ENCODE measurements around the gene CACNB1.
A peak's percentile ranks its signal among the peaks of the same experiment; 100 is the strongest.

Gene CACNB1

DNA sequence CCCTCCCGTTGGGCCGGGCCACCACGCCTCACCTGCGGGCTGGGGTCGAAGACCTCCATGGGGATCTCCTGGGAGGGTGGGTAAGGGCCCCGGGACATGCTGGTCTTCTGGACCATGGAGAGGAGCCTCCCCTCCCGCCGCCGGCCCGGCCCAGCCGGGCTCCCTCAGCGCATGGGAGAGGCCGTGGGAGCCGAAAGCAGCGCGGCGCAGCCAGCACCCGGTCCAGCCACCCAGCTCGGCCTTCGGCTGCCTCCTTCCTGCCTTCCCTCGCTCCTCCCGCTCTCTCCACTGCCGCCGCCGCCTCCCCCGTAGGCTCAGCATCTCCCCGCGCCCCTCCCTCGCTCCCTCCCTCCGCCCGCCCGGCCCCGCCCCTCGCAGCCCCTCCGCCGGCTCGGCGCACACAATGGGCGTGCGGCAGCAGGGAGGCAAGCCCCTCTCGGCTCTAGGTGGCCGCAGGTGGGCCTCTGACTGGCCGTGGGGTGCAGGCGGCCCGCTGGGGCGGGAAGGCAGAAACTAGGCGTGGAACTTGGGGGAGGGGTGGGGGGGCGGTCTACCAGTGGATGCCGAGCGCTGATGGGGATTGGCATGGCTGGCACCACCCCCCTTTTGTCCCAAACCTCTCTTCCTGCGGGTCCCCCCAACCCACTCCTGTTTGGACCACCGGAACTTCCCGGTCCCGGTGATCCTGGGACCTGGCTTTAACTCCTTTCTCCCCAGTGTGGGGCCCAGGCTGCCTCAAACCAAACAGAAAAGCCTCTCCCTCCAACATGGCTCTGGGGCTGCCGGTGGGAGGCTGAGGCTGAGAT is at the start of gene CACNB1:
Gene CACNB1, minus strand, starts transcription at position 290 of the 806 bp plus-strand sequence. Its CDS starts 174 bp downstream, at position 116.
- DNase-seq, result peak in 1 of 2 experiments; percentile 67

DNA sequence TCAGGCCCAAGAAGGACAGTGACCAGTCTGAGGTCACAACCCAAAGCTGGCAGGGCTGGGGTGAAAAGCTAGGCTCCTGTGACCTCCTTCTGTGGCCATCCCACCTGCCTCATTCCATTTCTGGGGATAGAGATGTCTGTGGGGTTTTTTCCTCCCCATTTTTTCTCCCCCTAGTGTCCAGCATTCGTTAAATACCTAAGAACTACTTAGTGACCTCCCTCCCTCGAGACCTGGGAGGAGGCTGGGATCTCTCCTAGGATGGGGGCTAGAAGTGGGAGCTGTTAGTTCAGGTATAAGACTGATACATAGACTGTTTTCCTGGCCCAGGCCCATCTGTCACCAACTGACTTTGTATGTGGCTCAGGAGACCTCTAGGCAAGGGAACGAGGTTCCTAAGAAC is 48.8 kb upstream of the CACNB1 start:
- no peak for DNase-seq

DNA sequence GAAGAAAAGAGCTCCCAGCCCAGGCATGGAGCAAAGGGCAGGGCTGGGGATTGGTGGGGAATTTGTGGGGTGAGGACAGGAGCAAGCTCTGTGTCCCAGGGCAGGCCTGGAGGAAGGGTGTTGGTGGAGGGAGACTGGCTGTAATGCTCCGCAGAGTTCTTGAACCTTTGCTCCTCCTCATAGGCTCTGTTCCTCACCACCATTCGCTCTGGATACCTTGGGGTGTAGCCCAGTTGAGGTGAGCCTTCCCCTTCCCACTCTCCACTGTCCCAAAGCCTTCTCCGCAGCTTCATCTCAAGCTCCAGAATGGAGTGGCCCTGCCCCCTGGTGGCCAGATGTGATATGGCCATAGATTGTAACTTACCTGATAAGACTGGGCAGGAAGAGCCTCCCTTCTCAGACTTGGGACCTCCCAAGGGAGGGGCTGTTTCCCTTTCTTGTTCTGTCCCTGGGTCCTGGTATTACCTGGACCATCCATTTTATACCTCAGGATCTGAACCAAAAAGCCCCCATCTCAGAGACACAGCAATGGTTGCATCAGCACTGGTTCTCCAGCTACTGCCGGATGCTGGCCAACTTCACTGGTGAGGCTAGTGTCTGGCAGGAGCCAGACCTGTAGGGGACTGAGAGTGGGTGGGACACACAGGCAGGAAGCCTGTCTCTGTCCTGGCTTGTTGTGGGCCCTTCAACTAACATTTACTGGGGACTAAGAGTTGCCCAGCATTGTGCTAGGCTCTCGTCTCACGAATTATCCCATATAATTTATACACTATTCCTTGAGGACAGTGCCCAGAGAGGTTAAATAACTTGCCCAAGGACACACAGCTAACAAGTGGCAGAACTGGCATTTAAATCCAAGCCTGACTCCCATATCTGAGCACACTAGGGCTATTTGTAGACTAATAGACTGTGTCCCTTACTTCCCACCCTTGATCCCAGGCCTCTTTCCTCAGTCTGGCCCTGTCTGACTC is 47.4 kb upstream of the CACNB1 start:
- peak; percentile 47 to 82 for DNase-seq

DNA sequence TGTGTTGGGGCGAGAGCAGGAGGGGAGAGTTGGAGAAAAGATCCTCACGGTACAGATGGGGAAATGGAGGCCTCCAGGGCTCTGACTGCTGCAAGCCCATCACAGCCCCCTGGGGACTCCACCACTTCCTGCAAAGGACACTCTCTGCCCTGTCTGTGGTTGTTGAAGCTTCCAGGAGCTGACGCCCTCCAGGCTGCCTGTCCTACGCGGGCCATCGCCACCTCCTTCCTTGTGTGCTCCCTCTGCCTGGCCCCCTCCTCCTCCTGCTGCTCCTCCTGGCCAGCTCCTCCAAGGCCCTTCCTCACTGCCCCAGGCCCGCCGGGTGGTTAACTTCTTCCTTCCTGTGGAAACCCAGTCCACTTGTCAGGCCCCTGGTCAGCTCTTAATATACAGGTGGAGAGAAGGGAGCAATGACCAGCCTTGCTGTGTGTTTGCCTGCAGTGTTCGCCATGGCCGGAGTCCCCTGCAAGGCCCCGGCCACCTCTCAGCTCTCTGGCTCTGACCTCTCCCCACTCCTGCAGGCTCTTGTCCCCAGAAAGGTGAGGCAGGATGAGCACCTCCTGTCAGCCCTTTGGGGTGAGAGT is 46.6 kb upstream of the CACNB1 start:
- DNase-seq, result no peak

DNA sequence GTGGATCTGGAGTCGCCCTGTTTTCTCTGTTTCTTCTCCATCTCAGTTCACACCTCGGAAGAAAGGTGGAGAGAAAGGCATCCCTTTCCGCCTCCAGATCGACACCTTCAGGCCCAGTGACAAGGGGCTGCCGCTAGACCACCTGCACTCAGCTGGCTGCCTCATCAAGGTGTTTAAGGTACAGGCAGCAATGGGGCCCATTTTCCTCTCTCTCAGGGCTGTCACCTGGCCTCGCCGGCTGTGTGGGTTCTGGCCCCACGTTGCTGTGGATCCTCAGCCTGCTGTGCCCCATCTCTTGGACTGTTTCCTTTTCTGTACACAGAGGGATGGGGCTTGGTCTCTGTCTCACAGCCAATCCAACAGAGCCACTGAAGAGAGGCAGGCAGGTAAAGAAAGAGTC is 45.7 kb upstream of the CACNB1 start:
- no peak for DNase-seq

DNA sequence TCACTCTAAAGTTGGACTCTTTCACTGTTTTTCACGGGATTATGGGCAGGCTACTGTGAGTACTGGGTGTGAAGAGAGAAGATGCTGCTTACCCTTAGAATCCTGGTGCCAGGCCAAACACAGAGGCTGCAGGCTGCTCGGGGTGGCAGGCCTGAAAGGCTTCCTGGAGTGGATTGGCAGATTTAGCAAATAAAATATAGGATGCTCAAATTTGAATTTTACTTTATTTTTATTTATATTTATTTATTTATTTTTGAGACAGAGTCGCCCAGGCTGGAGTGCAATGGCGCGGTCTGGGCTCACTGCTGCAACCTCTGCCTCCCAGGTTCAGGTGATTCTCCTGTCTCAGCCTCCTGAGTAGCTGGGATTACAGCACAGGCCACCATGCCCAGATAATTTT is 43.2 kb upstream of the CACNB1 start:
- DNase-seq, result no peak

DNA sequence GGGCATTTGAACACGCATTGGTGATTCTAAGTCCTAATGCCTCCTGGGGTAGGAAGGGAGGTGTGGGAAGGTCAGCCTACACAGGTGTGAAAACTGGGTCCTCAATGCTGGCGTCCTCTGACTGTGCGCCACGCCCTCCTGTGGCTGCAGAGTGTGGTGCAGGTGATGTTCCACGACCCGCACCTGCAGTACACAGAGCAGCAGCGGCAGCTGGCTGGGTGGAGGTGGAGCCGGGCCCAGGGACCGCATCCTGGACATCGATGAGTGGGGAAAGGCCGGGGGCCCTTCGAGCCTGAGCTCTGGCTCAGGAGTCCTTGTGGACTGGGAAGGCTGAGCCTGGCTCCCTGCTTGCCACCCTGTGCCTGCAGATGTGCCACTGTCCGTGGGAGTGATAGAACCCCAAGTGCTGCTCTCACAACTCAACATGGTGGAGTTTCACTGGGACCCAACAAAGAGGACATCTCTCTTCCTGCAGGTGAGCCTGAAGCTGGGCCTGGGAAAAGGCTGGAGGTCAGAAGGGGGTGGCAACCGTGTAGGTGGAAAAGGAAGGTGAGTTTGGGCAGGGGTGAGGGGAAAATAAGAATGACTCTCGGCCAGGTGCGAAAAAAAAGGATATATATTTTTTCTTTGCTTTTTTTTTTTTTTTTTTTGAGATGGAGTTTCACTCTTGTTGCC is 42.3 kb upstream of the CACNB1 start:
- no peak for DNase-seq

DNA sequence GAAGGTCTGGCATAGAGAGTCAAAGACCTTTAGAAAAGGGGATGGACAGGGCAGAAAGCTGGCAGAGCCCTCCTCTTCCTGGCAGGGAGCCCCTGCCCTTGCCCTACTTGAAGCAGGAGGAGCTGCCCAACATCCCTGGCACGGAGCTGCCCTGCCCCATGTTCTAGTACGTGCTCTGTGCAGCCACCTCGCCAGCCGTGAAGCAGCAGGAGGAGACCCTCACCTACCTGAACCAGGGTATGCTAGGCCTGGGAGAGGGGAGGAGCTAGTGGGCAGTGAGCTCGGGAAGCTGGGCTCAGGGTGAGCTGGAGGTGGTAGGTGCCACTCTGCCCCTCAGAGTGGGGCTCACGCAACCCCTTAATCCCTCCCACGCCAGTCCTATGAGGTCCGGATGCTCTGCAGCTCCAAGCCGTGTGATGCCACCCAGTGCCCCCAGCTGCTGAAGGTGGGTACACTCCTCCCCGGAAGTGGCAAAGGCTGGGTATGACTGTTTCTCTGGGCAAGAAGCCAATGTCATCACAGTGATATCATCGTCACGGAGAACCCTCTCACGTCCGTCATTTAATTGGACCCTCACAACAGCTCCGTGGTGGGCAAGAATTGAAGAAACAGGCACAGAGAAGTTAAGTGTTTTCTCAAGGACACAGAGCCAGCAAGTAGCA is 41.0 kb upstream of the CACNB1 start:
- no peak for DNase-seq

DNA sequence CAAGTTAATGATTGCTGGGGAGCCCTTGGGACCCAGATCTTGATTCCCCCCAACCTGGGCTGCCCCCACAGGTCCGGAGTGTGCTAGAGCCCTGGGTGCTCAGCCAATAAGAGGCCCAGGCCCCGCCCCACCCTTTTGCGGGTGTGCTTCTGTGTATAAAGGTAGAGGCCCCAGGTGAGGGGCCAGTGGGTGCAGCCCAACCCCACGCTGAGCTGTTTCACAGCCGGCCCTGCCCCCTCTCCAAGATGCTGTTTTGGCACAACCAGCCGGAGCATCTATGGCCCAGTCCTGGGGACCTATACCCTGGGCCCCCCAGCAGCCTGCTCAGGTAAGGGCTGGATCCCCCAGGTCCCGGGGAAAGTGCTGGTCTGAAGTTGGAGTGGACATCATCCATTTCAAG is 40.1 kb upstream of the CACNB1 start:
- DNase-seq, result no peak

DNA sequence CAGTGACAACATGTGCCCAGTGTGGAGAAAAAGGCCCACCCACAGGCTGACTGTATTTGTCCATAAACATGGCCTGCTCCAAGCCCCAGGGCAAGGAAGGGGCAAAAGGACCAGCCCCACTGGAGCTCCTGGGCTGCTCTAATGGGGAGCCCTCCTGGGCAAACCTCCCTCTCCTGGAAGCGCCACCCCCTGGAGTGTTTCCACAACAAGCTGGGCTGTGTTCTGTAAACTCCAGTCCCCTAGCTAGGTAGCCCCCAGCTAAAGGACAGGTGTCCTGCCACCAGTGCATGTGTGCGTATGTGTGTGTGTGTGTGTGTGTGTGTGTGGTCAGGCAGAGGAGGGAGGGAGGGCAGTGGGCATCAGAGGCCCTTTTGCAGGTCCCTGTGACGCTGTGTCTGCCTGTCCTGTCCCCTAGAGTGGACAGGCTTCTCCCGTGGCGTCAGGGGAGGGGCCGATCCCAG is 39.5 kb upstream of the CACNB1 start:
- no peak for DNase-seq

DNA sequence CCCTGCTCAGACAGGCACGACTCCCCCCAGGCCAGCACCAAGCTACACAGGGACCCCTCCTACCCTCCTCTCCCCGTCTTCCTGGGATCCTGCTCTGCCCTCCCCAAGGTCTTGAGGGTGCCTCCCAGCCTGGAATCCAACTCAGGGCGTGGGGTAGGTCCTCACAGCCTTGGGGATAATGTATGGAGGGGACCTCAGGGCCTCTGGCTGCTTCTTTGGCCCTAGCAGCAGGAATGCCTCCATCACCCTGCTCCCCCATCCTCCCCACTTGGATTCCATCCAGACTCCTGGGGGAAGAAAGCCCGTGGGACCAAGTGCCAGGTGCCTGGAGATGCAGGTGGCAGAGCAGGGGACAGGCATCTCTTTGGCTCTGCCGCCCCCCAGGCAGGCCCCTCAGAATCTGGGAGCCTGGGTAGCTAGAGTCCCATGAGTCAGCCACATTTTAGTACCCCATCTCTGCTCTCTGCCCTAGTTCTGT is 39.0 kb upstream of the CACNB1 start:
- no peak for DNase-seq

DNA sequence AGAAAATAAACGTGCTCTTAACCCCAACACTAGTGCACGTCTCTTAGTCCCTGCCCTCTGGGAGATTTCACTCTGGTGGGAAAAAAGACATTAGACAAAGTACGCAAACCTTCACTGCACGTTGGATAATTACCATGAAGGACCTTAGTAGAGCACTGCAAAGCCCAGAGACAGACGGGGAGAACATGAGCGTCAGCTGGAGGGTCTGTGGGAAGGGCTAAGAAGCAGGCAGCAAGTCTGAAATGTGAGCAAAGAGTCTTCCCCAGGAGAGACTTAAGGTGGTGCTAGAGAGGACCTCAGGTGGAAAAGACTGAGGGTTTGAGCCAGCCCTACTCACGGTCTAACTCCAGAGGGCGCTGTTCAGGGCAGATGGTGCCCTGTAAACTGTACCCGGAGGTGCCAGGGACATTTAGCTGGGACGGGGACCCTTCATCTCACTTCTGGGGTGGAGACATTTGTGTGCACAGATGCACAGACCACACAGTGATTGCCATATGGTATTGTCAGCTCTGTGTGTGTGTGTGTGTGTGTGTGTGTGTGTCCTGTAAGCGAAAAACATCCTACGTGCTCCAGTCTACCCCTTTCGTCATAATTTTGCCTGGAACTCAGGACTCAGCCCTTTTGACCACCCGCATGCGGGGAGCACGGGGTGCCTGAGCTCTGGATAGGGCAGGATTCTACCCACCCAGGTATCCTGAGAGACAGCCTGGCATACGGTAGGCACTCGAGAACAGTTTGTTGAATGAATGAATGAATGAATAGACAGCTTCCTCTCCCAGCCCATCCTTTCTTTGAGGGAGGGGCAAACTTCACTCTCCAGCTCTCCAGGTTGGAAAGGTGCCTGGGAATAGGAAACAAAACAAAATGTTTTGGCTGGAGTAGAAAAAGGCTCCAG is 38.3 kb upstream of the CACNB1 start:
- DNase-seq, result peak in 1 of 2 experiments; percentile 48

DNA sequence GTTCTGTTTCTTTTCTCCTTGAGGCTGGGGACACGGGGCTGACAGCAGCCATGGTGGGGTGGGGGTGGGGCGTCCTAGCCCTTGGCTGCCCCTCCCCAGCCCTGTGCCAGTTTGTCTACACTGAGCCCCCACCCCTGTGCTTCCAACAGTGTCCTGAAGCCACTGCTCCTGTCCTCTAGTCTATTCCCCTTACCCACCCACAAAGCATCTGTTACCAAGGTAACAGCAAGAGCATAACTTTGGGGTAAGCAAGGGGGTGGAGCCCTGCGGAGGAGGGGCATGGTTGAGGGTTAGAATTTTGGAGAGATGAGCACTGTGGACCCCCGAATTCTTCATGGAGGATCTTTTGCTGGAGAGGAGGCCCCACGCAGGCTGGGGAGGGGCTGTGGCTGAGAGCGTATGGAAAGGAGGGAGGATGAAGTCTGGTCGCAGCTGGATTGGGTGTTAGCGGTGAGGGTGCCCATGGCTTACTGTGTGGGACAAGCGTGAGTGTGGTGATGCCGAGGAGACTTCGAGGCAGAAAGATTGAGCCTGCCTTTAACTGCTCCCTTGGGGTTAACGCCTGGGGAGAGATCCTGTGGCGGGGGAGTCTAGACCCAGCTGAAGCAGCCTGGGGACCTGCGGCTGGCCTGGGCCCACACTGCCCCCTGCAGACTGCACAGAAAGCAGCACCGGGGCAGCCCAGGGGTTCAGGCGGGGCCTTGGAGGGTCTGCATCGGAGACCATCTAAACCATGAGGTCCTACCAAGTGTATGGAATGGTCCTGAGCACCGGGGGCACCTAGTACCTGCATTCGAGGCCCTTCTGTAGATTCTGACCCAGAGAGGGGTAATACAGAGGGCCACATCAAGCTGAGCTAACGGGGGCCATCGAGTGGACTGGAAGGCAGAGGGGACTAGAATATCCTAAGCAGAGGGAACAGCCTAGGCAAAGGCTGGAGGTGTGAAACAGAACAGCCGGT is 34.4 kb upstream of the CACNB1 start:
- peak in 1 of 2 experiments; percentile 34 for DNase-seq

DNA sequence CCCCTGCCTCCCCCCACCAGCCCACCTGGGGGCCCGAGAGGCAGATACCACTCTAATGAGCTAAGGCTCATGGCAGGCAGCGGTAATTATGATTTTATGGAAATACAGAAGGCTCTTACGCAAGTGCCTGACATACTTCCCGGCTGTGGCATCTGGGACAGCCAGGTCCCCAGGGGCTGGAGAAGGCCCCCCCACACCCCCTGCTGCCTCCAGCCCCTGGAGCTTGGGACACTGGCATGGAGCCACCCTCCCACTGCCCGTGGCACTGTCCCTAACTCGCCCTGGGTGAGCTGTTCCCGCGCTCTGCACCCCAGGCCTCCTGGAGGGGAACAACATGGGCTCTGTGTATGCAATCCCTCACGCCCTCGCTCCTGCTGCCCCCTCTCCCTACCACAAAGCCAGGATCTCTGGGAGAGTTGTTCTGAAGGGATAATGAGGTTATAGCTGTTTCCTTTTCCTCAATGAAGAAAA is 33.7 kb upstream of the CACNB1 start:
- no peak for DNase-seq

DNA sequence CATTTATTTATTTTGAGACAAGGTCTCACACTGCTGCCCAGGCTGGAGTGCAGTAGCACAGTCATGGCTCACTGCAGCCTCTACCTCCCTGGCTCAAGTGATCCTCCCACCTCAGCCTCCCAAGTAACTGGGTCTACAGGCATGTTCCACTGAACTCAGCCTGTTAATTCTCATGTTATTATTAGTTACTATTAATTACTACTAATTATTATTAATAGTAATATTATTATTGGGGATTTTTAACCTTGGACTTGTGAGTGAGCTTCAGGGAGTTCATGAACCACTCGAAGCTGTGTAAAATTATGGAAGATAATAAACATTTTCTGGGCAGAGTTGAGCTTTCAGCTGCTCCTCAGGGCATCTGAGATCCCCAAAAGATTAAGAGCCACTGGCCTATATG is 32.9 kb upstream of the CACNB1 start:
- DNase-seq, result no peak

DNA sequence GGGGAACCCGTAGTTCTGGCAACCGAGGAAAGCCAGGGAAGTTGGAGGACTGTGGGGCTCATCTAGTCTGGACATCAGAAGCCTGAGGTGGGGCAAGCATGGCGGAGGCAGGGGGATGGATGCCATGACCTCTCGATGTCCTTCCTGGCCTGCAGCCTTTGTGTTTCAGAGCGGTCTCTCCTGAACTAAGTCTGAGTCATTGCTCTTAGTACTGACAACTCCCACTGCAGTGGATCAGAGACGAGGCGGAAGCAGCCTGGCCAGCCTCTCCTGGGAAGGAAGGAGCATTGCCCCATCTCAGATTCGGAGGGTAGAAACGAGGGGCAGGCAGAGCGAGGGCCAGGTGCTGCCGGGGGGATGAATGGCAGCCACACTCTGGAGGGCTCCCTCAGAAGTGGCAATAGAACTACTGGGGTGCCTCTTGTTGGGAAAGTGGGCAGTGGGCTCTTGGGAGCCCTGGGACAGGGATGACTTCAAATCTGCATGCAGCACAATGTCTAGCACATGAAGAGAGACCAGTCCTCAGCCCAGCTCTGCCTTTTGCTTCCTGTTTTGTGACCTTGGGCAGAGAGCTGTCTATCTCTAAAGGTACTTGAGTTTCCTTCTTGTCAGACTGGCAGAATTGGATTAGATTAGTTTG is 31.9 kb upstream of the CACNB1 start:
- DNase-seq, result no peak

DNA sequence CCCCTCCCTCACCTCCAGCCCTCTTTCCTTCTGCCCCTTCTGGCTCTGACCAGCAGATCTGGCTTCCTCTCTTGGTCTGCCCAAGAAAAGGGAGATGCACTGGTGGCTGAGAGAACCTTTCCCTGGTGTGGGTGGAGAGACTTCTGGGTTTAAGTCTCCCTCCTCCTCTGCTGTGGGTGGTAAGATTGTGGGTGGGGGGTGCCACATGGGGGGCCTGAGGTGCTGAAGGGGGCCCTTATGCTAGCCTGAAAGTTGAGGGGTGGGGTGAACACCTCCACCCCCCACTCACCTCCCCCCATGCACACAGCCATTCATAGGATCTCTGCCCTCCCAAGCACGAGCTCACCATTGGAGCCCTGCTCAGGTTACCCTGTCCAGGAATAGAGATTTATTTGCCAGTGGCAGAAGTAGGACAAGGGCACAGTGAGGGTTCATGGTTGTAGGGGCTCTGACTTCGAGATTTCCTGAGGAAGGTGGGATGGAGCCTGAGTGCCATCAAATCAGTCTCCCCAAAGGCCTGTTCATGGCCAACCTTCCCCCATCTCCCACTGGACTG is 30.0 kb upstream of the CACNB1 start:
- DNase-seq, result no peak

DNA sequence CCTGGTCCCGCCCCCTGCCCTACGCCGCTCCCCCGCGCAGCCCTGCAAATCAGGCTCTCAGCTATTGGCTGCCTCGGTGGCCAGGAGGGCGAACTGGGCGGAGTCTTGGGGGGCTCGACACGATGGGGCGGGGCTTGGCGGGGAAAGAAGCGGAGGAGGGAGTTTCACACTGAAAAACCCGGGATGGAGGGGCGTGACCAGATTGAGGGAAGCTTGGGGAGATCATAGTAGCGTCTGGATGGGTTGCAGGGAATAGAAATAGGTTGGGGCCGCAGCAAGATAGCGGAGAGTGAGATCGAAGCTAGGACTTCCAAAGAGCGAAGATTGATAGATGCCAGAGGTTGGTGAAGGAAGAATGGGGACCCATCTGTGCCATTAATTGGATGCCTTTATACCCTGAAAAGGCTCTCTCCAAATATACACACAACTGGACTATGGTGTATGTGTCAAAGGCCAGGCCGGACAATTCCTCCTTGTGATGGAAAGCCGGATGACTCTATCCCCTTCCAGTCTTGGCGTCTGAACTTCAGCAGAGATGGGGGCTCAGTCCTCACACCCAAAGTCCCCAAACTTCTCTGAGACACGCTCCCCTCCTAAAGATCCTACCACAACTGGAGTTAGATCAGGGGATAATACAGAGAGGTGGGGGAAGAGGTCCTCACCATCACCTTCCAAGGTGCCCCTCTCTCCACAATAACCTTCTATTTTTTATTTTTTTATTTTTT is 28.7 kb upstream of the CACNB1 start:
- peak; percentile 66 to 86 for DNase-seq
